GM19099 (cell line): ENCODE measurements around the gene CACNA1E.

Source experiments
- POLR2A ChIP-seq: IDR thresholded peaks from 3 replicates; pipeline ENCODE4 v1.6.1; 2011; ENCODE audit warnings: low read depth; ENCODE audit not compliant: insufficient read length; ENCODE audit errors: extremely low read depth

CACNA1E gene

GRCh38 chr1:181577475-181577874, 94.2 kb downstream of the CACNA1E start:
- no peak for TF ChIP-seq POLR2A

DNA sequence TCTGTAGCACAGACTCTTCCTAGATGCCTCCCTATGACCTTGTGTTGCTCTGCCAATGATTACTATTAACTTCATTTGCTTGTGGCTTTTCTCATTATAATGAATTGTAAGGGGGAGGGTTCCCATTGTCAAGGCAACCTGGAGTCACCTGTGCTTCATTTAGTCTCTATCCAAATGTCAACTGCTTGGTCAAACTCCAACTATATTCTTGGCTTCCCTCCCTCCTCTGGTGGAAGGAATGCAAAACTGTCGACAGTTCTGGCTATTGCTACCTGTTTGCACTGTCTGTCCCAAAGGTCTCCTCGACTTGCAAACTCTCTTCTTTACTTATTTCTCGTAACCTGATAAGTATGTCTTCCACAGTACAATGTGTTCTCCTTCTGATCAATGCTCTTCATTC, 100.3 kb downstream of the CACNA1E start:
- TF ChIP-seq POLR2A: no peak

- no peak for TF ChIP-seq POLR2A
Observed at GRCh38 chr1:181587870-181588438, 104.6 kb downstream of the CACNA1E start.

DNA sequence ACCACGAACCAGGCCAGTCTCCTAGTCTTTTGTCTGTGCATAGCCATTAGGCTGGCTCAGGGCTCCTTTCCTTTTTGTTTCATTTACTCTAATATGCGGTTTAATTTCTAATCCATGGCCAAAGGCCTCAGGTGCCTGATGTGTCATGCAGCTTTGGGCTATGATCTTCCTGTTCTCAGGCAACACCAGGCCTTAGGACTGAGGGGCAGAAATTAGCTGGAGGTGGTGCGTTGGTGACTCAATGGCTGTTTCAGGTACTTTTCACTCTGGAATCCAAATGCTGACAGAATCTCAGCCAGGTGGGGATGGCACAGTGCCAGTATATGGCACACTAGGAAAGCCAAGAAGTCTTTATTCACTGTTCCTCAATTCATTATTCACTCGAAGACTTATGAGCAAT, 105.3 kb downstream of the CACNA1E start:
- no peak for TF ChIP-seq POLR2A

DNA sequence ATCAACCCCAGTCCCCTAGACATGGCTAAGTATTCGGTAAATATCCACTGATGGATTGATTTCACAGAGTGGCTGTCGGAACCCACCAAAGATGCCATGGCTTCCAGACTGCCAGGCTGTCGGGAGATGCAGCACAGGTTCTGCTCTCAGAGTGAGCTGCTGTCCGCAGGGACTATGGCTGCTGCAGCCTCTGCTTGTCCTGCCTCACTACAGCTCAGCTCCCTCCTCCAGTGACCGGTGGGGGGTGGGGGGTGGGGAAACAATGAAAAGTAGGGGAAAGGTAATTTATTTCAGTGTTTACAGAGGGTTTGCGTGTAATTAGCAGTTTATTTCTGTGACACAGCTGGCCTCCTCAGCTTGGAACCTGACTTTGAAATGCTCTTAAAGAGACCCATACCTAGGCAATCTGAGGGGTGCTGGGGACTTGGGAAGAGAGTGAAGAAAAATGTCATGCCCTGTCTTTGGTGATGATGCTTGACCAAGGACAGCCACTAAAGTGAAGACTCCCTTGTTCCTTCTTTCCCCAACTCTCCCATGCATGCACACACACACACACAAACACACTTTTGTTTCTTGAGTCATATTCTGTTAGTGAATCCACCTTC, 109.0 kb downstream of the CACNA1E start:
- no peak for TF ChIP-seq POLR2A

- TF ChIP-seq POLR2A: no peak
Observed at GRCh38 chr1:181593042-181593441, 109.7 kb downstream of the CACNA1E start.

- TF ChIP-seq POLR2A: no peak
Observed at GRCh38 chr1:181594553-181594952, 111.2 kb downstream of the CACNA1E start.

DNA sequence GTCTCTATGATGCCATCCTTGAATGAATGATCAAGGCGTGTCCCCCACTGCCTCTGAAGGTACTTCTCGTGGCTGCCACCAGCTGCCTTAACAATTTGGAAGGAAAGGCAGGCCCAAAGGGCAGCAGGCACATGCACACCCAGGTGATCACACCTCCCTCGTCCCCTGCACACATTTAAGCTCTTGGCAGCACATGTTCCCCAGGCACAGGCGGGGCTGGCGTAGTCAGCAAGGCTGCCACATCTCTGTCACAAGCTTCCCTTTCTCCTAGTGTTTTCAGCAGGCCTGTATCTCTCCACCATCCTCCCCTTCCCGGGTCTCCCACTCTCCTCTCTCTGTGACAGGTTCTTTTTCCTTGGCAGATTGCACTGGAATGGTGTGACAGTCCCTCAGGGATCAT, 111.9 kb downstream of the CACNA1E start:
- no peak for TF ChIP-seq POLR2A

GRCh38 chr1:181601186-181601950, 118.1 kb downstream of the CACNA1E start:
- TF ChIP-seq POLR2A: no peak

GRCh38 chr1:181603735-181604410, 120.6 kb downstream of the CACNA1E start:
- TF ChIP-seq POLR2A: no peak

GRCh38 chr1:181604482-181605249, 121.3 kb downstream of the CACNA1E start:
- TF ChIP-seq POLR2A: no peak

GRCh38 chr1:181607524-181607923, 124.2 kb downstream of the CACNA1E start:
- TF ChIP-seq POLR2A: no peak

- no peak for TF ChIP-seq POLR2A
Observed at GRCh38 chr1:181608386-181608785, 125.1 kb downstream of the CACNA1E start.

DNA sequence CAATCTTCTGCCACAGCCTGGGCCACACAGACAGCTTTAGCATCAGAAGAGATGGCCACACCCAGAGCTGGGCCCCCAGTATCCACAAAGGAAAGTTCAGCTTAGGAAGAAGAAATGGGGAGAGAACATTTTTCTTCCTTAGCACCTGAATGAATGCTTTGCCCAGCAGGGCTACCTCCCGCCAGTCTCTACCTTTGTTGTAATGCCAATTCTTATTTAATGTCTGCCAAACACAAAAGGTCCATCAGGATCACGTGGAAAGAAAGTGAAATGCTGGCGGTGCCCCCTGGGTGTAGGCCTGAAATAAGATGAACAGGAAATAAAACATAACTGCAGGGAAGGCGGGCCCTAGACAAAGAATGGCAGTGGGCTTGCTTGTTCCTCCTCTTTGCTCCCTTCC, 125.6 kb downstream of the CACNA1E start:
- no peak for TF ChIP-seq POLR2A

- TF ChIP-seq POLR2A: no peak
Observed at GRCh38 chr1:181612100-181612499, 128.8 kb downstream of the CACNA1E start.

DNA sequence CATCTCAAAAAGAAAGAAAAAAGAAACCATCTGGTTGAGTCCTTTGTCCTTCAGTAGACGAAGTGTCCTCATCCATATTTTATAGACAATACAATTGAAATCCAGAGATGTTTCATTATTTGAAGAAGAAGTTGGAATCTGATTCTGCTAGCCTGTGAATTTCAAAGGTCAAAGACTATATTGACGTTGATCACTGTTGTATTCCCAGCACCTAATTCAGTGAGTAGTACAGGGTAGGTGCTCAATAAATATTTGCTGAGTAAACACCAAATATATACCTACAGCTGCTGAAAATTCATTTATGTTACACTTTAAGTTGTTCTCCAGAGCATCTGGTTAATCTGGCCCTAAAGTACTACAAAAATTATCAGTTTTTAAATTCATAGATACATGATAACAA, 135.2 kb downstream of the CACNA1E start:
- TF ChIP-seq POLR2A: no peak

GRCh38 chr1:181620183-181620582, 136.9 kb downstream of the CACNA1E start:
- TF ChIP-seq POLR2A: no peak
